CD14-positive monocyte (primary cell): ENCODE results near the gene IKBKG. TPM values are rescaled to one million over a fixed set of nuclear protein-coding genes. Genes with fewer than 3 reads are reported as not detected.

Experiments
- DNase-seq, 3 donors: peaks; one replicate each; pipeline ENCODE4 v3.0.0-alpha.2; 2011 to 2022
- H2AFZ ChIP-seq: 2 replicates; pipeline ENCODE4 v1.6.0; 2012; ENCODE audit warnings: mild to moderate bottlenecking, low read depth, low read length, inconsistent platforms; ENCODE audit not compliant: insufficient read depth, poor library complexity, severe bottlenecking
- H3K27ac ChIP-seq, 2 donors: 1 replicate in 1 of 2; 2 replicates in 1 of 2; pipeline ENCODE4 v1.5.1; 2012 to 2013; ENCODE audit warnings: low read length in 2 of 2, control low read depth in 1 of 2, inconsistent platforms in 1 of 2, low read depth in 1 of 2, mild to moderate bottlenecking in 1 of 2
- H3K27me3 ChIP-seq, 2 donors: one replicate each; pipeline versions ENCODE4 v1.6.0 to v1.6.1; 2011 to 2013; ENCODE audit warnings: low read length in 2 of 2; ENCODE audit not compliant: control insufficient read depth in 2 of 2, insufficient read depth in 2 of 2
- H3K36me3 ChIP-seq, 2 donors: replicated peaks in 1 of 2; 1 replicate in 1 of 2; 2 replicates in 1 of 2; pipeline versions ENCODE4 v1.5.1 to v1.6.1; 2012 to 2013; ENCODE audit warnings: low read length in 2 of 2, control low read depth in 1 of 2, inconsistent platforms in 1 of 2, mild to moderate bottlenecking in 1 of 2; ENCODE audit not compliant: insufficient read depth in 2 of 2, control insufficient read depth in 1 of 2
- H3K4me1 ChIP-seq, 2 donors: 1 replicate in 1 of 2; 2 replicates in 1 of 2; pipeline versions ENCODE4 v1.5.1 to v1.6.1; 2012 to 2013; ENCODE audit warnings: low read length in 2 of 2, control low read depth in 1 of 2, inconsistent platforms in 1 of 2, mild to moderate bottlenecking in 1 of 2, moderate library complexity in 1 of 2; ENCODE audit not compliant: insufficient read depth in 2 of 2, control insufficient read depth in 1 of 2
- H3K4me2 ChIP-seq: replicated peaks from 2 replicates; pipeline ENCODE3; 2012; ENCODE audit warnings: low read length, moderate library complexity, mild to moderate bottlenecking; ENCODE audit not compliant: poor library complexity, severe bottlenecking; ENCODE audit errors: extremely low read depth
- H3K4me3 ChIP-seq, 3 experiments: fragments of 200-600 bp in 1 of 3; sonication (generic) in 1 of 3; replicated peaks in 1 of 3; 1 replicate in 2 of 3; 2 replicates in 1 of 3; pipeline ENCODE4 v1.5.1; 2011 to 2013; ENCODE audit warnings: low read length in 3 of 3, mild to moderate bottlenecking in 3 of 3, control low read depth in 2 of 3, low read depth in 2 of 3, inconsistent platforms in 1 of 3, moderate library complexity in 1 of 3
- H3K79me2 ChIP-seq: 2 replicates; pipeline ENCODE4 v1.6.0; 2012; ENCODE audit warnings: mild to moderate bottlenecking, control low read depth, inconsistent platforms, low read length, moderate library complexity; ENCODE audit not compliant: insufficient read depth
- H3K9ac ChIP-seq: 2 replicates; pipeline ENCODE4 v1.6.0; 2017; ENCODE audit warnings: low read length, mild to moderate bottlenecking; ENCODE audit not compliant: insufficient read depth, poor library complexity, severe bottlenecking
- H3K9me3 ChIP-seq, 2 donors: replicated peaks in 1 of 2; 1 replicate in 1 of 2; 2 replicates in 1 of 2; pipeline versions ENCODE4 v1.5.1 to v1.6.1; 2012 to 2013; ENCODE audit warnings: low read length in 2 of 2, control low read depth in 1 of 2; ENCODE audit not compliant: control insufficient read depth in 1 of 2, insufficient read depth in 1 of 2
- H4K20me1 ChIP-seq: 2 replicates; pipeline ENCODE4 v1.6.0; 2012; ENCODE audit warnings: mild to moderate bottlenecking, low read length, control low read depth, moderate library complexity; ENCODE audit not compliant: insufficient read depth
- H3K27ac Mint-ChIP-seq, 7 donors: one replicate each; pipeline ENCODE4 v1.8.0; 2020; ENCODE audit warnings: mild to moderate bottlenecking in 7 of 7, mixed read lengths in 7 of 7, moderate library complexity in 6 of 7, inconsistent platforms in 2 of 7
- H3K27me3 Mint-ChIP-seq, 3 donors: one replicate each; pipeline ENCODE4 v1.8.0; 2021 to 2022; ENCODE audit warnings: low read depth in 3 of 3, mild to moderate bottlenecking in 3 of 3, mixed read lengths in 3 of 3, moderate library complexity in 3 of 3, inconsistent platforms in 1 of 3
- H3K36me3 Mint-ChIP-seq, 2 donors: one replicate each; pipeline ENCODE4 v1.8.0; 2020; ENCODE audit warnings: mixed read lengths in 2 of 2, inconsistent platforms in 1 of 2, mild to moderate bottlenecking in 1 of 2
- H3K4me1 Mint-ChIP-seq: one replicate; pipeline ENCODE4 v1.8.0; 2020; ENCODE audit warnings: mild to moderate bottlenecking, mixed read lengths
- H3K4me3 Mint-ChIP-seq, 2 donors: one replicate each; pipeline ENCODE4 v1.8.0; 2020; ENCODE audit warnings: mild to moderate bottlenecking in 2 of 2, mixed read lengths in 2 of 2, moderate library complexity in 1 of 2
- H3K9me3 Mint-ChIP-seq, 7 donors: one replicate each; pipeline ENCODE4 v1.8.0; 2020 to 2022; ENCODE audit warnings: mixed read lengths in 7 of 7, mild to moderate bottlenecking in 6 of 7, moderate library complexity in 6 of 7, inconsistent platforms in 2 of 7
- CTCF ChIP-seq: fragments of 200-600 bp; IDR thresholded peaks from one replicate; pipeline ENCODE4 v1.8.0; 2022; ENCODE audit warnings: antibody characterized with exemption, mild to moderate bottlenecking
- WGBS: methylation state at CpG from one replicate; pipeline ENCODE4 v1.1.5; 2013; ENCODE audit warnings: missing lambda C conversion rate; ENCODE audit not compliant: insufficient coverage; 5-methylcytosine and 5-hydroxymethylcytosine counted together
- intact Hi-C, 2 donors: fragments of 100-400 bp; cut with micrococcal nuclease; formaldehyde crosslinking; loops; one replicate each; pipeline versions ENCODE4 v1.15.0 to v1.15.1; 2023
- polyA plus RNA-seq, 3 donors: library from polyadenylated mRNA; depleted of rRNA in 1 of 3; unstranded in 2 of 3; stranded (reverse) in 1 of 3; fragments of 300-500 nt in 2 of 3; fragments of >200 nt in 1 of 3; fragmentation: Illumina TruSeq in 2 of 3; gene quantifications; 1 replicate in 2 of 3; 2 replicates in 1 of 3; pipeline ENCODE4 v1.2.3, GENCODE V29; 2012 to 2021

The IKBKG gene
- polyA plus RNA-seq, 3 donors: 31.3 to 60.8 (median 33.7) TPM

GRCh38 chrX:154509455-154509854 is 38.0 kb upstream of the IKBKG start:
- DNase-seq: no peak
- intact Hi-C loops: no loop called here
- no peaks in the 10 kb centered on the region for H4K20me1 ChIP-seq
- H3K4me3 ChIP-seq: no peak overlapping the region
- Mint-ChIP-seq H3K9me3 (peaks cover 0 to 17% (median 6%) of the 10 kb centered on the region in 7 donors), H3K36me3 (peaks cover 43 to 50% of the 10 kb centered on the region in 2 donors), H3K27ac (no peak overlapping the region), H3K4me3 (no peak overlapping the region), H3K27me3 (peaks cover 0 to 5% (median 0%) of the 10 kb centered on the region in 3 donors), H3K4me1 (peaks cover 4% of the 10 kb centered on the region)
- H3K9me3 ChIP-seq: no peaks in the 10 kb centered on the region
- H3K4me2 ChIP-seq: no peak overlapping the region
- no CpG with 5 or more reads among the region's 5 CpGs for WGBS
- no peak overlapping the region for H2AFZ ChIP-seq
- no peak overlapping the region for H3K27ac ChIP-seq
- H3K4me1 ChIP-seq: no peaks in the 10 kb centered on the region
- no peaks in the 10 kb centered on the region for H3K27me3 ChIP-seq
- H3K36me3 ChIP-seq: peaks cover 11 to 35% of the 10 kb centered on the region in 2 donors
- H3K79me2 ChIP-seq: no peaks in the 10 kb centered on the region
- H3K9ac ChIP-seq: no peak overlapping the region
- no peak for TF ChIP-seq CTCF

GRCh38 chrX:154511761-154512160 is 35.7 kb upstream of the IKBKG start:
- TF ChIP-seq CTCF: no peak
- intact Hi-C loops: no loop called here
- H3K4me2 ChIP-seq: no peak overlapping the region
- Mint-ChIP-seq H3K27me3 (peaks cover 0 to 6% (median 0%) of the 10 kb centered on the region in 3 donors), H3K4me3 (no peak overlapping the region), H3K36me3 (peaks cover 30 to 32% of the 10 kb centered on the region in 2 donors), H3K27ac (peak overlapping the region in 3 of 7 donors; percentile 13 to 69 (median 32)), H3K9me3 (peaks cover 0 to 36% (median 12%) of the 10 kb centered on the region in 7 donors), H3K4me1 (peaks cover 11% of the 10 kb centered on the region)
- H3K4me1 ChIP-seq: peaks cover 9 to 10% of the 10 kb centered on the region in 2 donors
- no peak for DNase-seq
- H3K4me3 ChIP-seq: no peak overlapping the region
- peaks cover 6 to 25% of the 10 kb centered on the region in 2 donors for H3K36me3 ChIP-seq
- H3K9ac ChIP-seq: no peak overlapping the region
- no peak overlapping the region for H3K27ac ChIP-seq
- H3K79me2 ChIP-seq: peaks cover 3% of the 10 kb centered on the region
- no peak overlapping the region for H2AFZ ChIP-seq
- no peaks in the 10 kb centered on the region for H4K20me1 ChIP-seq
- 20% methylated on average over 1 of the region's 12 CpGs for WGBS
- peaks cover 0 to 9% of the 10 kb centered on the region in 2 donors for H3K9me3 ChIP-seq
- no peaks in the 10 kb centered on the region for H3K27me3 ChIP-seq
